ENCODE results near the gene PIK3CB.
"Not testable (repeated sequence)": the region's sequence is repeated elsewhere in the genome, so short reads cannot be mapped to it uniquely, and the experiment has no call there.

Gene PIK3CB

DNA sequence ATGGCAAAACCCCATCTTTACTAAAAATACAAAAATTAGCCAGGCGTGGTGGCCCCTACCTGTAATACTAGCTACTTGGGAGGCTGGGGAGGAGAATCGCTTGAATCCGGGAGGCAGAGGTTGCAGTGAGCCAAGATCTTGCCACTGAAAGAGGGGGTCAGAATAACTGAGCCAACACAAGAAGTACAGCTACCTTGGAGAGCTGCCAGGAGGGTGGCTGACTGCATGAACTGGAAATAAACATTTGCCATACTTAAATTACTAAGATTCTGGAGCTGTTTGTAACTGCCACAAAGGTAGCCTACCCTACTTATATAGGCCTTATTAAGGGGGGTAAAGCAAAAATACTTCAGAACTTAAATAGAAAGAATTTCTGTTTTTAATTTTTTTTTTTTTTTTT lies 15.4 kb upstream of the PIK3CB start:
- no peak overlapping the region for H3K27ac ChIP-seq
- no peaks in the 10 kb centered on the region for H4K20me1 ChIP-seq
- H3K4me2 ChIP-seq = no peak overlapping the region
- H3K4me3 ChIP-seq = no peak overlapping the region
- H3K36me3 ChIP-seq = no peaks in the 10 kb centered on the region
- H3K4me1 ChIP-seq = peaks cover 0 to 15% (median 4%) of the 10 kb centered on the region in 10 experiments; a peak in 5 of 20 replicates
- H3K27me3 ChIP-seq = no peaks in the 10 kb centered on the region
- no peak for TF ChIP-seq Cebpa-rat (IDR thresholded peaks at IDR 0.05)
- no peak overlapping the region for H3K9ac ChIP-seq
- H3K9me3 ChIP-seq (replicated peaks in 1 of 11) = peaks cover 0 to 25% (median 18%) of the 10 kb centered on the region in 11 experiments; a peak in 16 of 22 replicates

DNA sequence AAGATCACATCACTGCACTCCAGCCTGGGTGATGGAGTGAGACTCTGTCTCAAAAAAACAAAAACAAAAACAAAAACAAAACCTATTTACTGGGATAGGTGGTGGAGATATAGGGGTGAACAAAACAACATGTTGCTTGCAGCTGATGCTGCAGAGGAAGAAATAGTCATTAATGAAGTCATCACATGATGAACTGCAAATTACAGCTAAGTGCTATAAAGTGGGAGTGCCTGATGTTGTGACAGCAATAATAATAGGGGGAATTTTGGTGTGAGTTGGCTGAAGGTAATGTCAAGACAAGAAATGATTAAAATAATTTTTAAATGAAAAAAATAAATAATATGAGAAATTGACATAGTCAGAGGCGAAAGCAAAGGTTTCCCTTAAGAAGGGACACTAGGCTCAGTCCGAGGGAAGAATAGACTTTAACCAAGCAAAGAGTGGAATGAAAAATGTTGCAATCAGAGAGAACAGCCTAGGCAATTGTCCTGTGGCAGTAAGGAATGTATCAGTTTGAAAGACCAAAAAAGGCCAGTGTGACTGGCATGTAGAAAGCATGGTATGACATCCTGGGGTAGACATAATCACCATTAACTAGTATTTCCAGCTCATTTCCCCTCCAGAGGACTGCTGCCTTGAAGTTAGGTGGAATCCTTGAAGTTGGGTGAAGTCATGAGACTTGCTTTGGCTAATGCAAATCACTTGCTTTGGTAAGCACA lies 14.7 kb upstream of the PIK3CB start:
- Histone ChIP-seq H3K9me3 (replicated peaks in 1 of 11) (peaks cover 0 to 25% (median 18%) of the 10 kb centered on the region in 11 experiments; a peak in 16 of 22 replicates), H3K4me3 (no peak overlapping the region), H3K27me3 (no peaks in the 10 kb centered on the region), H3K36me3 (no peaks in the 10 kb centered on the region), H3K9ac (no peak overlapping the region), H3K4me2 (no peak overlapping the region), H3K4me1 (peaks cover 0 to 21% (median 5%) of the 10 kb centered on the region in 10 experiments; a peak in 5 of 20 replicates), H4K20me1 (no peaks in the 10 kb centered on the region), H3K27ac (no peak overlapping the region)
- TF ChIP-seq Cebpa-rat (IDR thresholded peaks at IDR 0.05) = no peak

DNA sequence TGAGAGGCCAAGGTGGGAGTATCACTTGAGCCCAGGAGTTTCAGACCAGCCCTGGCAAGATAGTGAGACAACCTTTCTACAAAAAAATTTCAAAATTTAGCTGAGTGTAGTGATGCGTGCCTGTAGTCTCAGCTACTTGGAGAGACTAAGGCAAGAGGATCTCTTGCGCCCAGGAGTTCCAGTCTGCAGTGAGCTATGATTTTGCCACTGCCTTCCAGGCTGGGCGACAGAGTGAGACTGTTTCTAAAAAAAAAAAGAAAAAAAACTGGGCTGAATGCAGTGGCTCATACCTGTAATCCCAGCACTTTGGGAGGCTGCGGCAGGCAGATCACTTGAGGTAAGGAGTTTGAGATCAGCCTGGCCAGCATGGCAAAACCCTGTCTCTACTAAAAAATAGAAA lies 14.0 kb upstream of the PIK3CB start:
- TF ChIP-seq Cebpa-rat (IDR thresholded peaks at IDR 0.05) = no peak
- Histone ChIP-seq H3K4me2 (no peak overlapping the region), H3K36me3 (no peaks in the 10 kb centered on the region)

DNA sequence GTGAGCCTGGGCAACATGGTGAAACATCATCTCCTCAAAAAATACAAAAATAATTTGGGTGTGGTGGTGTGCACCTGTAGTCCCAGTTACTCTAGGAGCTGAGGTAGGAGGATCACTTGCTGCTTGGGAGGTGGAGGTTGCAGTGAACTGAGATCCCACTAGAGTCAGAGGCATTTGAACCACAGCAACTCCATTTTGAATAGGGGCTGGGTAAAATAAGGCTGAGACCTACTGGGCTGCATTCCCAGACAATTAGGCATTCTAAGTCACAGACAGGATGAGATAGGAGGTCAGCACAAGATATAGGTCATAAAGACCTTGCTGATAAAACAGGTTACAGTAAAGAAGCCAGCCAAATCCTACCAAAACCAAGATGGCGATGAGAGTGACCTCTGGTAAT lies 12.1 kb upstream of the PIK3CB start:
- Histone ChIP-seq H3K4me1 (peaks cover 0 to 38% (median 19%) of the 10 kb centered on the region in 10 experiments; a peak in 11 of 20 replicates), H3K4me2 (peak overlapping the region in 1 of 11 experiments; percentile 10; a peak in 1 of 22 replicates), H3K9me3 (replicated peaks in 1 of 11) (peaks cover 0 to 25% (median 18%) of the 10 kb centered on the region in 11 experiments; a peak in 16 of 22 replicates)
- H3K27ac ChIP-seq, H3K27me3 ChIP-seq, H4K20me1 ChIP-seq, H3K36me3 ChIP-seq, H3K4me3 ChIP-seq, H3K9ac ChIP-seq: not testable (repeated sequence)

More for the DNA sequence above, 14.0 kb upstream of the PIK3CB start:
- H3K27ac ChIP-seq = no peak overlapping the region
- H3K27me3 ChIP-seq = no peaks in the 10 kb centered on the region
- H3K9ac ChIP-seq = no peak overlapping the region
- H3K4me1 ChIP-seq = peaks cover 0 to 21% (median 5%) of the 10 kb centered on the region in 10 experiments; a peak in 5 of 20 replicates
- H3K4me3 ChIP-seq = no peak overlapping the region
- no peaks in the 10 kb centered on the region for H4K20me1 ChIP-seq
- peaks cover 0 to 25% (median 18%) of the 10 kb centered on the region in 11 experiments; a peak in 16 of 22 replicates for H3K9me3 ChIP-seq (replicated peaks in 1 of 11)

DNA sequence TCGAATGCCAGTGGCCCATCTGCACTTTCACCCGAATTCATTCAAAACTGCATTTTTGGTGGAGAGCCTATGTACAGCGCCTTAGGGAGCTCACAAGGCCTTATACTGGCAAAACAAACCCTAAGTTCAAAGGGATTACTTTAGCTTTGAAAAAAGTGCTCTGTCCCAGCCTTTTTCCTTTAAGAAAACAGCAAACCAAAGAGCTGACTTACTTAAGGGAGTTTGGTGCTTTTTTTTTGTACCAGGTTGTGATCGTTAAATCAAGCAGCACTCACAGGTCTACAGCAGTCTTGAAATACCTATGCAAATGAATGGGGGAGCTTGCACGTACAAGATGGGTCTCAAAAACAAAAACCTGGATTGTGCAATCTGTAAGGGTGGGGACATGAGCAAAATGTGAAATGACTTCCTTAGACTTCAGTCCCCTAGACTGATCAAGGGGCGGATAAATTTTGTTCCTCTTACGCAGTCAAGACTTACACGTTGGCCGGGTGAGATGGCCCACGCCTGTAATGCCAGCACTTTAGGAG lies 11.6 kb upstream of the PIK3CB start:
- TF ChIP-seq Cebpa-rat (IDR thresholded peaks at IDR 0.05) = peak in 3 of 11 experiments; percentile 12 to 29 (median 22); a peak in 3 of 22 replicates
- no peak overlapping the region for H3K27ac ChIP-seq

DNA sequence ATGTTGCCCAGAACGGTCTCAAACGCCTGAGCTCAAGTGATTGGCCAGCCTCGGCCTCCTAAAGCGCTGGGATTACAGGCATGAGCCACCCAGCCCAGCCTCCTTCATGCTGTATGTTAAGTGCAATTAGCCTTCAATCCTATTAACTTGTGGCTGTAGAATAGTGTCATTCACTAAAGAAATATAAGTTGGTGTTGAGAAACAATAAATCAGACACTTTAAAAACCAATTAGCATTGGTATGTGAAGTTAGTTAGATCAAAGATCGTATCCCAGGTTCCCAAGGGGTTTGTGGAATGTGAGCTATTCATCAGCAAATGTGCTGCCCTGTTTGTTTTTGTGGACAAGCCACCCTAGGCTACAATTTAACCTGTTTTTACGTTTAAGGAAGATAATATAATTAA lies 11.0 kb upstream of the PIK3CB start:
- Histone ChIP-seq H4K20me1 (no peaks in the 10 kb centered on the region), H3K36me3 (no peaks in the 10 kb centered on the region), H3K9me3 (replicated peaks in 1 of 11) (peaks cover 0 to 25% (median 18%) of the 10 kb centered on the region in 11 experiments; a peak in 16 of 22 replicates), H3K9ac (no peak overlapping the region), H3K4me3 (no peak overlapping the region), H3K27me3 (no peaks in the 10 kb centered on the region), H3K27ac (no peak overlapping the region), H3K4me1 (peaks cover 0 to 41% (median 20%) of the 10 kb centered on the region in 10 experiments; a peak in 11 of 20 replicates), H3K4me2 (peak overlapping the region in 2 of 11 experiments; percentile 10 to 30; a peak in 1 of 22 replicates)
- TF ChIP-seq Cebpa-rat (IDR thresholded peaks at IDR 0.05) = no peak

More for the DNA sequence above, 11.6 kb upstream of the PIK3CB start:
- Histone ChIP-seq H3K36me3 (no peaks in the 10 kb centered on the region), H3K4me1 (peaks cover 0 to 41% (median 20%) of the 10 kb centered on the region in 10 experiments; a peak in 11 of 20 replicates), H3K9ac (no peak overlapping the region), H3K4me2 (peak overlapping the region in 1 of 11 experiments; percentile 10; a peak in 2 of 22 replicates), H3K4me3 (no peak overlapping the region), H4K20me1 (no peaks in the 10 kb centered on the region), H3K27me3 (no peaks in the 10 kb centered on the region), H3K9me3 (replicated peaks in 1 of 11) (peaks cover 0 to 25% (median 18%) of the 10 kb centered on the region in 11 experiments; a peak in 16 of 22 replicates)

DNA sequence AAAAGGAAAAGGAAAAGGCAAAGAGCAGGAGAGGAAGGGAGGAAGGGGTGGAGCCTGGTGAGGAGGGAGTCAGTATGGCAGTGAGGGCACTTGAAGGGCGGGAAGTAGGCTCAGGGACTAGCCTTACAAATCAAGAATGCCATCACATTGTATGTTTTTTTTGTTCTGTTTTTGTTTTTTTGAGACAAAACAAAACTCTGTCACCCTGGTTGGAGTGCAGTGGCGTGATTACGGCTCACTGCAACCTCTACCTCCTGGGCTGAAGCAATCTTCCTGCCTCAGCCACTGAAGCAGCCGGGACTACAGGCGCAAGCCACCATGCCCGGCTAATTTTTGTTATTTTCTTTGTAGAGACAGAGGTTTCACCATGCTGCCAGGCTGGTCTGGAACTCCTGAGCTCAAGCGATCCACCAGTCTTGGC lies 10.5 kb upstream of the PIK3CB start:
- Histone ChIP-seq H3K4me1 (peaks cover 0 to 41% (median 20%) of the 10 kb centered on the region in 10 experiments; a peak in 11 of 20 replicates), H3K27me3 (no peaks in the 10 kb centered on the region), H4K20me1 (no peaks in the 10 kb centered on the region), H3K4me2 (0 out of 22 replicates have a peak overlapping the region, but pooled peaks of 3 of the 11 experiments have one; percentile 4 to 30 (median 15)), H3K9me3 (replicated peaks in 1 of 11) (peaks cover 0 to 25% (median 18%) of the 10 kb centered on the region in 11 experiments; a peak in 16 of 22 replicates), H3K9ac (no peak overlapping the region), H3K36me3 (no peaks in the 10 kb centered on the region), H3K27ac (0 out of 22 replicates have a peak overlapping the region, but pooled peaks of 2 of the 11 experiments have one; percentile 10 to 23), H3K4me3 (no peak overlapping the region)
- TF ChIP-seq Cebpa-rat (IDR thresholded peaks at IDR 0.05) = no peak

DNA sequence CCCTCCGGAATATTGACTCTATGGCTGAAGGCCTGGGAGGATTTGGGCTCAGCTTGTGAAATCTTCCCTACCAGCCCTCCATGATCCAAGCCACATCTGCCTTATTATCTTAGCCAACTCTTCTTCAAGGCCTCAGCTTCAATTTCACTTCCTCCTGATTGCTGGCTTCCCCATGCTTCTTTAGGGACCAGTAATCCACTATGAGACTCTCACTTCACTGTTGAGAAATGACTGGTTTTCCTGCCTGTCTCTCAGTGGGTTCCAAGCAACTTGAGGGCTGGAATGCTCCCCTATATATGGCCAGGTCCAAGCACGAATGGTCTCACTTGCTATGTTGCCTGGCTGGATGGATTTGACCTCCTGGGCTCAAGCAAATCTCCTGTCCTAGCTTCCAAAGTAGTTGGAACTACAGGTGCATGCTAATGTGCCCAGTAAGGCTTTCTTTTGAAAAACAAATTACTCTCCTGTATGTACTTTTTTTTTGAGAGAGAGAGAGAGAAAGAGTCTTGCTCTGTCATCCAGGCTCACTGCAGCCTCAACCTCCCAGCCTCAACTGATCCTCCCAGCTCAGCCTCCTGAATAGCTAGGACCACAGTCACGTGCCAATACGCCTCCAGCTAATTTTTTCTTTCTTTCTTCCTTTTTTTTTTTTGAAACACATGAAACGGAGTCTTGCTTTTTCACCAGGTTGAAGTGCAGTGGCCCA lies 7.9 kb upstream of the PIK3CB start:
- Histone ChIP-seq H3K4me2 (peak overlapping the region in 7 of 11 experiments; percentile 17 to 65 (median 52); a peak in 12 of 22 replicates), H3K27me3 (no peaks in the 10 kb centered on the region), H3K4me3 (no peak overlapping the region), H3K36me3 (no peaks in the 10 kb centered on the region), H3K4me1 (peaks cover 0 to 41% (median 20%) of the 10 kb centered on the region in 10 experiments; a peak in 11 of 20 replicates), H3K9ac (no peak overlapping the region), H3K9me3 (replicated peaks in 1 of 11) (peaks cover 0 to 21% (median 15%) of the 10 kb centered on the region in 11 experiments; a peak in 16 of 22 replicates), H4K20me1 (no peaks in the 10 kb centered on the region), H3K27ac (peak overlapping the region in 3 of 11 experiments; percentile 4 to 52 (median 27); a peak in 5 of 22 replicates)
- TF ChIP-seq Cebpa-rat (IDR thresholded peaks at IDR 0.05) = no peak

DNA sequence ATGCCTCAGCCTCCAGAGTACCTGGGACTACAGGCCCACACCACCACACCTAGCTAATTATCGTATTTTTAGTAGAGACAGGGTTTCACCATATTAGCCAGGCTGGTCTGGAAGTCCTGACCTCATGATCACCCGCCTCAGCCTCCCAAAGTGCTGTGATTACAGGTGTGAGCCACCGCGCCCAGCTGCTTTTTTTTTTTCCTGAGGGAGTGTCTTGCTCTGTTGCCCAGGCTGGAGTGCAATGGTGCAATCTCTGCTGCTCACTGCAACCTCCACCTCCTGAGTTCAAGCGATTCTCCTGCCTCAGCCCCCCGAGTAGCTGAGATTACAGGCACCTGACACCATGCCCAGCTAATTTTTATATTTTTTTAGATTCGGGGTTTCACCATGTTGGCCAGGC lies 3.7 kb upstream of the PIK3CB start:
- H3K4me3 ChIP-seq; H3K9ac ChIP-seq; H3K27ac ChIP-seq; H3K36me3 ChIP-seq; H3K4me2 ChIP-seq; H3K9me3 ChIP-seq (replicated peaks in 1 of 11); H3K27me3 ChIP-seq; H4K20me1 ChIP-seq: not testable (repeated sequence)
- H3K4me1 ChIP-seq = peaks cover 12 to 33% (median 24%) of the 10 kb centered on the region in 10 experiments

DNA sequence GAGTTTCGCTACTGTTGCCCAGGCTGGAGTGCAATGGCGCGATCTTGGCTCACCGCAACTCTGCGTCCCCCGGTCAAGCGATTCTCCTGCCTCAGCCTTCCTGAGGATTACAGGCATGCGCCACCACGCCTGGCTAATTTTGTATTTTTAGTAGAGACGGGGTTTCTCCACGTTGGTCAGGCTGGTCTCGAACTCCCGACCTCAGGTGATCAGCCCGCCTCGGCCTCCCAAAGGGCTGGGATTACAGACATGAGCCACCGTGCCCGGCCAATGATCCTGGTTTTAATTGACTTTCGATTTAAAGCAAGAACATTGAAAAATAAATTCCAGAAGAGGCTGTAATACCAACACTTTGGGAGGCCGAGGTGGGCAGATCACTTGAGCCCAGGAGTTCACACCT lies 1.1 kb upstream of the PIK3CB start:
- peaks cover 19 to 25% (median 21%) of the 10 kb centered on the region in 10 experiments for H3K4me1 ChIP-seq
- H3K4me3 ChIP-seq, H3K9ac ChIP-seq, H3K27me3 ChIP-seq: not testable (repeated sequence)
- peaks cover 0 to 11% (median 0%) of the 10 kb centered on the region in 11 experiments; a peak in 4 of 22 replicates for H4K20me1 ChIP-seq
- peak overlapping the region in 8 of 11 experiments; percentile 85 to 97 (median 90); a peak in 14 of 22 replicates for H3K4me2 ChIP-seq
- peaks cover 0 to 14% (median 6%) of the 10 kb centered on the region in 11 experiments; a peak in 8 of 22 replicates for H3K36me3 ChIP-seq
- H3K9me3 ChIP-seq (replicated peaks in 1 of 11) = peaks cover 0 to 19% (median 12%) of the 10 kb centered on the region in 11 experiments; a peak in 15 of 22 replicates
- peak overlapping the region in 1 of 11 experiments; percentile 88; a peak in 1 of 22 replicates for H3K27ac ChIP-seq
